Tibial nerve (tissue), 3 donors: ENCODE measurements around the gene MAP3K20.
A peak's percentile ranks its signal among the peaks of the same experiment; 100 is the strongest.

ENCODE experiments used
- POLR2A ChIP-seq, 2 donors: fragments of 450-650 bp; IDR thresholded peaks; one replicate each; pipeline ENCODE4 v1.6.1; 2017; ENCODE audit warnings: antibody characterized with exemption in 2 of 2, mild to moderate bottlenecking in 2 of 2, moderate library complexity in 2 of 2
- TF ChIP-seq, protein P1 (sequence below), 5 experiments: fragments of 200-600 bp in 3 of 5; fragments of 450-650 bp in 2 of 5; sonication (generic) in 3 of 5; IDR thresholded peaks; one replicate each; pipeline ENCODE4 v1.5.1; 2016 to 2019; ENCODE audit warnings: antibody characterized with exemption in 5 of 5, mild to moderate bottlenecking in 3 of 5, moderate library complexity in 2 of 5

DNA sequence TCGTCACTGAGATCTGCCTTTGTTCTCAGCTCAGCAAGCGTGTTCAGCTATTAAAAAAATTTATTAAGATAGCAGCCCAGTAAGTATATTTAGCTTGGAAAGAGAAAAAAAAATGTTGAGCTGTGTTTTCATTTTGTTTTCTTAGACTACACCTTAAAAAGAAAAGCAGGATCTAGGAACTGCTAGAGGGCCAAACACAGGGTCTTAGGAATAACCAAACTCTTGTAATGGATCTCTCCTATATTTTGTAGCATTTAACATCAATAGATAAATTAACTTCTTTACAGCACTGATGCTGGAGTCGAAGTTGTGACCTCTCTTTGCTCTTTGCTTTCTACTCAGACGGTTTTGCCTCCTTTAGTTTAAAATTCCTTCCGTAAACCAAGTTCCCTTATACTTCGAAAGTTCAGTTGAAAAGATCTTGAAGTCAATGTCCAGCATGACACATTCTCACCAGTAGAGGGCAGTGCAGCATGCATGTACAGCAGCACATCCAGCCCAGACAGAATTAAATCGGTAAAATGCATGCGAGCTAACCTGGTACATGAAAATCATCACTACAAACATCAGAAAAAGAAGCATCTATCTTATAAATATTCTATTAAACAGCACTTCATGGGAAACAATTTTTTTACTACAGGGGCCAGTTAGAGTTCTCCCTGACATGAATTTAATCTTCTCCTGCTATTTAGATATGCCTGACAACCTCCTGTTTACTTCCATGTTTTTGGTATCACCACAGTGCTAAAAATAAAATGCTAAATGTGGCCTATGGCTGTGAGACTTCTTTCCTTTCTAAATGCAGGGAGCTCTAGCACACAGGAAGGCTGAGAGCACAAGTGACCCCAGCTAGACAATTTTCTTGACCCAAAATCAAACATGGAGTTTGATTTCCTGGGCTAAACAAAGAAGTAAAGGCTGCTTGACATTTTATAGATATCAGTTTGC is 48.2 kb upstream of the MAP3K20 start:
- TF ChIP-seq, protein P1, sequence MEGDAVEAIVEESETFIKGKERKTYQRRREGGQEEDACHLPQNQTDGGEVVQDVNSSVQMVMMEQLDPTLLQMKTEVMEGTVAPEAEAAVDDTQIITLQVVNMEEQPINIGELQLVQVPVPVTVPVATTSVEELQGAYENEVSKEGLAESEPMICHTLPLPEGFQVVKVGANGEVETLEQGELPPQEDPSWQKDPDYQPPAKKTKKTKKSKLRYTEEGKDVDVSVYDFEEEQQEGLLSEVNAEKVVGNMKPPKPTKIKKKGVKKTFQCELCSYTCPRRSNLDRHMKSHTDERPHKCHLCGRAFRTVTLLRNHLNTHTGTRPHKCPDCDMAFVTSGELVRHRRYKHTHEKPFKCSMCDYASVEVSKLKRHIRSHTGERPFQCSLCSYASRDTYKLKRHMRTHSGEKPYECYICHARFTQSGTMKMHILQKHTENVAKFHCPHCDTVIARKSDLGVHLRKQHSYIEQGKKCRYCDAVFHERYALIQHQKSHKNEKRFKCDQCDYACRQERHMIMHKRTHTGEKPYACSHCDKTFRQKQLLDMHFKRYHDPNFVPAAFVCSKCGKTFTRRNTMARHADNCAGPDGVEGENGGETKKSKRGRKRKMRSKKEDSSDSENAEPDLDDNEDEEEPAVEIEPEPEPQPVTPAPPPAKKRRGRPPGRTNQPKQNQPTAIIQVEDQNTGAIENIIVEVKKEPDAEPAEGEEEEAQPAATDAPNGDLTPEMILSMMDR (IDR thresholded peaks at IDR 0.05), result peak; percentile 86 to 92 (median 92)
- TF ChIP-seq POLR2A (IDR thresholded peaks at IDR 0.05), result no peak
